GM21390 (cell line): ENCODE data around the gene CALML4.

ENCODE experiments used
- ATAC-seq: cut with Tn5 transposase; IDR thresholded peaks from one replicate; pipeline ENCODE4 v1.9.1; 2021; ENCODE audit not compliant: unreplicated experiment

CALML4 gene

GRCh38 chr15:68150187-68150586 is 54.9 kb downstream of the CALML4 start:
- ATAC-seq: no peak

GRCh38 chr15:68149059-68149458 is 56.1 kb downstream of the CALML4 start:
- no peak for ATAC-seq

GRCh38 chr15:68148039-68148438 is 57.1 kb downstream of the CALML4 start:
- no peak for ATAC-seq

- ATAC-seq: no peak
Observed at GRCh38 chr15:68145706-68146105, 59.4 kb downstream of the CALML4 start.

GRCh38 chr15:68143785-68144184 is 61.3 kb downstream of the CALML4 start:
- no peak for ATAC-seq

- no peak for ATAC-seq
Observed at GRCh38 chr15:68143129-68143528, 62.0 kb downstream of the CALML4 start.
